A673 (cell line): ENCODE measurements around the gene COA7. TPM values are rescaled to one million over a fixed set of nuclear protein-coding genes. Genes with fewer than 3 reads are reported as not detected.
"Not testable (repeated sequence)": the region's sequence is repeated elsewhere in the genome, so short reads cannot be mapped to it uniquely, and the experiment has no call there.

Experiments used
- BruUV-seq: library from RNA; stranded (reverse); fragments of 400-500 nt; replicated peaks from 2 replicates; lab custom pipeline; 2021; lab: Mats Ljungman, UMichigan
- CTCF ChIA-PET: fragments of 300-600 bp; sonication (Branson Sonifier 250); formaldehyde crosslinking; loops from one replicate; lab custom pipeline; 2022; ENCODE audit warnings: antibody characterized with exemption; lab: Charles Lee
- POLR2A ChIA-PET: fragments of 300-600 bp; sonication (Branson Sonifier 250); formaldehyde crosslinking; loops from one replicate; lab custom pipeline; 2022; ENCODE audit warnings: antibody characterized with exemption; ENCODE audit not compliant: low non-redundant PET; lab: Charles Lee
- DNase-seq: peaks from one replicate; pipeline ENCODE4 v3.0.0-alpha.2; 2015; ENCODE audit warnings: low spot score
- H3K27ac ChIP-seq: fragments of 200-600 bp; sonication (generic); 2 replicates; pipeline ENCODE4 v1.5.1; 2016; ENCODE audit warnings: mixed run types, low read depth, mild to moderate bottlenecking, mixed read lengths, antibody characterized with exemption, low read length; ENCODE audit not compliant: poor library complexity, severe bottlenecking
- H3K27me3 ChIP-seq: fragments of 200-600 bp; sonication (generic); replicated peaks from 2 replicates; pipeline ENCODE4 v1.6.1; 2017; ENCODE audit warnings: mixed run types, low read depth, mild to moderate bottlenecking, mixed read lengths, antibody characterized with exemption, low read length; ENCODE audit not compliant: insufficient read depth, poor library complexity
- H3K36me3 ChIP-seq: fragments of 200-600 bp; sonication (generic); 2 replicates; pipeline ENCODE4 v1.6.1; 2016; ENCODE audit warnings: mixed run types, mild to moderate bottlenecking, mixed read lengths, antibody characterized with exemption, low read length; ENCODE audit not compliant: insufficient read depth, poor library complexity, severe bottlenecking
- H3K4me1 ChIP-seq: fragments of 200-600 bp; sonication (generic); 2 replicates; pipeline ENCODE4 v1.6.1; 2017; ENCODE audit warnings: mixed run types, mild to moderate bottlenecking, mixed read lengths, antibody characterized with exemption, low read length; ENCODE audit not compliant: insufficient read depth, poor library complexity, severe bottlenecking
- H3K4me3 ChIP-seq: fragments of 200-600 bp; sonication (generic); 2 replicates; pipeline ENCODE4 v1.5.1; 2016; ENCODE audit warnings: low read depth, mixed run types, mild to moderate bottlenecking, mixed read lengths, low read length; ENCODE audit not compliant: poor library complexity, severe bottlenecking
- H3K9me3 ChIP-seq: fragments of 200-600 bp; sonication (generic); 2 replicates; pipeline ENCODE4 v1.6.1; 2016; ENCODE audit warnings: mixed run types, low read depth, mild to moderate bottlenecking, mixed read lengths, antibody characterized with exemption, low read length; ENCODE audit not compliant: poor library complexity, severe bottlenecking
- EZH2 ChIP-seq: fragments of 200-600 bp; sonication (generic); IDR thresholded peaks from 2 replicates; pipeline ENCODE4 v1.6.1; 2017; ENCODE audit warnings: borderline replicate concordance, low read depth, mild to moderate bottlenecking, mixed read lengths, antibody characterized with exemption, low read length; ENCODE audit not compliant: poor library complexity, severe bottlenecking
- intact Hi-C: fragments of 100-400 bp; cut with micrococcal nuclease; formaldehyde crosslinking; loops from one replicate; pipeline ENCODE4 v1.10.0; 2022; ENCODE audit not compliant: unreplicated experiment
- total RNA-seq: library from RNA; stranded (reverse); gene quantifications from 2 replicates; pipeline ENCODE4 v1.2.3, GENCODE V29; 2021
- TF ChIP-seq, protein P1 (sequence below): fragments of 300-800, 200-600 bp; sonication (generic); conservative IDR thresholded peaks from 2 replicates; pipeline ENCODE4 v1.5.1; 2017; ENCODE audit warnings: low read depth, mild to moderate bottlenecking, antibody characterized with exemption, low read length, moderate library complexity, mixed read lengths

The COA7 gene
- total RNA-seq, 1 experiment from 2014 or later = 53.4 TPM

DNA sequence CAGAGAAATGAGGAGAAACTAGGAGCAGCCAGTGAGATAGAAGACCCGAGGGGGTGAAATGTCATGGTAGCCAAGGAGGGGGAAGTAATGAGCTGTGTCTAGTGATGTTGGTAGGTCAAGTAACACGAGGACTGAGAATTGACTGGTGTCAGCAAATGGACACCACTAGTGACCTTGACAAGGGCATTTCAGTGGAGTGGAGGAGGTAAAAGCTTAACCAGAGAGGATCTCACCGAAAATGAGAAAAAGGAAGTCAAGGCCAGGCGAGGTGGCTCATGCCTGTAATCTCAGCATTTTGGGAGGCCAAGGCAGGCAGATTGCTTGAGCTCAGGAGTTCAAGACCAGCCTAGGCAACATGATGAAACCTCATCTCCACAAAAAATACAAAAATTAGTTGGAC, 25.1 kb upstream of the COA7 start:
- ChIA-PET CTCF (no interaction called here), POLR2A (no interaction called here)
- Histone ChIP-seq H3K4me1 (peaks cover 5% of the 10 kb centered on the region), H3K27me3 (no peaks in the 10 kb centered on the region), H3K27ac (no peak overlapping the region), H3K4me3 (no peak overlapping the region), H3K9me3 (no peaks in the 10 kb centered on the region), H3K36me3 (no peaks in the 10 kb centered on the region)
- TF ChIP-seq, protein P1, sequence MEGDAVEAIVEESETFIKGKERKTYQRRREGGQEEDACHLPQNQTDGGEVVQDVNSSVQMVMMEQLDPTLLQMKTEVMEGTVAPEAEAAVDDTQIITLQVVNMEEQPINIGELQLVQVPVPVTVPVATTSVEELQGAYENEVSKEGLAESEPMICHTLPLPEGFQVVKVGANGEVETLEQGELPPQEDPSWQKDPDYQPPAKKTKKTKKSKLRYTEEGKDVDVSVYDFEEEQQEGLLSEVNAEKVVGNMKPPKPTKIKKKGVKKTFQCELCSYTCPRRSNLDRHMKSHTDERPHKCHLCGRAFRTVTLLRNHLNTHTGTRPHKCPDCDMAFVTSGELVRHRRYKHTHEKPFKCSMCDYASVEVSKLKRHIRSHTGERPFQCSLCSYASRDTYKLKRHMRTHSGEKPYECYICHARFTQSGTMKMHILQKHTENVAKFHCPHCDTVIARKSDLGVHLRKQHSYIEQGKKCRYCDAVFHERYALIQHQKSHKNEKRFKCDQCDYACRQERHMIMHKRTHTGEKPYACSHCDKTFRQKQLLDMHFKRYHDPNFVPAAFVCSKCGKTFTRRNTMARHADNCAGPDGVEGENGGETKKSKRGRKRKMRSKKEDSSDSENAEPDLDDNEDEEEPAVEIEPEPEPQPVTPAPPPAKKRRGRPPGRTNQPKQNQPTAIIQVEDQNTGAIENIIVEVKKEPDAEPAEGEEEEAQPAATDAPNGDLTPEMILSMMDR = no peak
- no peak for TF ChIP-seq EZH2
- no peak for DNase-seq
- intact Hi-C loops = no loop called here
- no TSS peak for BruUV-seq

DNA sequence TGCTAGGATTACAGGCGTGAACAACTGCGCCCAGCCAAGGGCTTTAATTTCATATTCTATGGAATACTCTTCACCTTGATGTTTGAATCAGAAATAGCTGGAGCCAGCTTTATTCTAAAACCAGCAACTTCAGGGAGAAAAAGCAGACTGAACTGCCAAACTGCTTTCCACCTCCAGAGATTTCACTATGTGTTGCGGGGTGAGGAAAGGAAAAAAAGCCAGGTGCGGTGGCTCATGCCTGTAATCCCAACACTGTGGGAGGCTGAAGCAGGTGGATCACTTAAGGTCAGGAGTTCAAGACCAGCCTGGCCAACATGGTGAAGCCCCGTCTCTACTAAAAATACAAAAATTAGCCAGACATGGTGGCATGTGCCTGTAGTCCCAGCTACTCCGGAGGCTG, 17.1 kb upstream of the COA7 start:
- intact Hi-C loops, H3K36me3 ChIP-seq, BruUV-seq, H3K4me1 ChIP-seq, H3K27me3 ChIP-seq, H3K4me3 ChIP-seq, H3K27ac ChIP-seq, POLR2A ChIA-PET, CTCF ChIA-PET, DNase-seq, H3K9me3 ChIP-seq: not testable (repeated sequence)

DNA sequence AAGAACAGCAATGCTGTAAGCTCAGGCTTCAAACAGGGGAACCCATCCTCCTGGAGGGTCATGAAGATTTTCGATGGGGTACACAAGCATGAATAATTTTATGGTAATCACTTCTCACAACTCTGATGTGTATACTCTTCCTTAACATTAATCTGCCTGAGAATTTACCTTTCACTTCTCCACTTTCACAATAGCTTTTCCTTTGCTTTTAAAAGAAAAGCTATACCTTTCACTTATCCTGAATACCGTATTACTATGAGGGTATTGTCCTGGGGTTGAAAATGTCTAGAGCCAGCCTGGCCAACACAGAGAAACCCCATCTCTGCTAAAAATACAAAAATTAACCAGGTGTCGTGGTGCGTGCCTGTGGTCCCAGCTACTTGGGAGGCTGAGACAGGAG, 15.4 kb upstream of the COA7 start:
- Histone ChIP-seq H3K36me3 (no peaks in the 10 kb centered on the region), H3K9me3 (no peaks in the 10 kb centered on the region), H3K27ac (no peak overlapping the region), H3K4me3 (no peak overlapping the region), H3K4me1 (no peaks in the 10 kb centered on the region), H3K27me3 (no peaks in the 10 kb centered on the region)
- BruUV-seq = no TSS peak
- TF ChIP-seq, protein P1 = no peak
- no peak for TF ChIP-seq EZH2
- POLR2A ChIA-PET = no interaction called here
- CTCF ChIA-PET = no interaction called here
- intact Hi-C loops = no loop called here
- no peak for DNase-seq

DNA sequence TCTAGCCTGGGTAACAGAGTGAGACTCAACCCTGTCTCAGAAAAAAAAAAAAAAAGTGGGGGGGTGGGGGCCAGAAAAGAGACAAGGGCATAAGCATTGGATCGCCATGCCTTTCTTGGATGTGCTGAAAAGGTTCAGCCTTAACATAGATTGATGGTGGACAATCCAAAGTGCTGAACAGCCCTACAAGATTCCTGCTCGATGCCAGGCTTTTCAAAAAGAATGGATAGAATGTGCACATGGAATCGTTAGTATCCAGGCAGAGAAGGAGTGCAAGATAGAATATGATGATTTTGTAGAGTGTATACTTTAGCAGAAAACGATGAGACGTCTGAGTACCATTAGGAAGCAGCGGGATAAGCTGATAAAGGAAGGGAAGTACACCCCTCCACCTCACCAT, 10.9 kb upstream of the COA7 start:
- intact Hi-C loops = loop anchor here (10.0 kb wide), 1 partner anchor 266 kb away; no protein-coding TSS in a partner anchor

More for the DNA sequence above, 10.9 kb upstream of the COA7 start:
- Histone ChIP-seq H3K27ac (no peak overlapping the region), H3K4me1 (no peaks in the 10 kb centered on the region), H3K27me3 (no peaks in the 10 kb centered on the region), H3K36me3 (no peaks in the 10 kb centered on the region), H3K9me3 (no peaks in the 10 kb centered on the region), H3K4me3 (no peak overlapping the region)
- no peak for DNase-seq
- BruUV-seq = no TSS peak
- CTCF ChIA-PET = no interaction called here
- POLR2A ChIA-PET = no interaction called here
- TF ChIP-seq EZH2 = no peak
- TF ChIP-seq, protein P1 = no peak
